Bronchial epithelial cell (primary cell): ENCODE results near the gene ALOXE3. TPM values are rescaled to one million over a fixed set of nuclear protein-coding genes. Genes with fewer than 3 reads are reported as not detected.
A peak's percentile ranks its signal among the peaks of the same experiment; 100 is the strongest.

ENCODE experiments used
- DNase-seq: peaks from one replicate; pipeline ENCODE4 v3.0.0-alpha.2; 2010; ENCODE audit warnings: low read depth
- FAIRE-seq: peaks from 2 replicates; lab custom pipeline; 2011; peaks lifted over from hg19 to GRCh38; lab: Jason Lieb, UNC
- H3K27me3 ChIP-seq: 2 replicates; pipeline ENCODE4 v1.5.1; 2011; ENCODE audit warnings: low read length; ENCODE audit not compliant: control insufficient read depth, insufficient read depth
- H3K36me3 ChIP-seq: 2 replicates; pipeline ENCODE4 v1.5.1; 2011; ENCODE audit warnings: low read length; ENCODE audit not compliant: control insufficient read depth, insufficient read depth
- H3K4me3 ChIP-seq: 2 replicates; pipeline ENCODE4 v1.5.1; 2011; ENCODE audit warnings: mild to moderate bottlenecking, low read depth, low read length, control low read depth
- CTCF ChIP-seq: IDR thresholded peaks from 2 replicates; pipeline ENCODE4 v1.5.1; 2011; ENCODE audit warnings: mild to moderate bottlenecking, moderate library complexity, low read length, control low read depth, inconsistent platforms; ENCODE audit not compliant: insufficient read depth, severe bottlenecking
- total RNA-seq: library from RNA; depleted of rRNA; stranded (reverse); fragments of >200 nt; gene quantifications from 2 replicates; pipeline ENCODE4 v1.2.1, GENCODE V29; 2014

ALOXE3 gene
- total RNA-seq, 1 donor from 2014 or later: 1.3 TPM

- FAIRE-seq: no peak
- DNase-seq: no peak
- Histone ChIP-seq H3K36me3 (no peaks in the 10 kb centered on the region), H3K27me3 (peaks cover 17% of the 10 kb centered on the region), H3K4me3 (no peak overlapping the region)
- TF ChIP-seq CTCF: no peak
Observed at GRCh38 chr17:8076502-8077266, 41.6 kb downstream of the ALOXE3 start.

- H3K36me3 ChIP-seq: no peaks in the 10 kb centered on the region
- no peak for FAIRE-seq
- peaks cover 17% of the 10 kb centered on the region for H3K27me3 ChIP-seq
- no peak for DNase-seq
- no peak overlapping the region for H3K4me3 ChIP-seq
- no peak for TF ChIP-seq CTCF
Observed at GRCh38 chr17:8075574-8076342, 42.6 kb downstream of the ALOXE3 start.

- no peak for TF ChIP-seq CTCF
- Histone ChIP-seq H3K4me3 (no peak overlapping the region), H3K36me3 (no peaks in the 10 kb centered on the region), H3K27me3 (peaks cover 17% of the 10 kb centered on the region)
- DNase-seq: no peak
- FAIRE-seq: no peak
Observed at GRCh38 chr17:8075081-8075480, 43.2 kb downstream of the ALOXE3 start.

GRCh38 chr17:8074554-8074953 lies 43.8 kb downstream of the ALOXE3 start:
- TF ChIP-seq CTCF: no peak
- H3K27me3 ChIP-seq: peaks cover 17% of the 10 kb centered on the region
- no peak for FAIRE-seq

GRCh38 chr17:8073627-8074484 lies 44.5 kb downstream of the ALOXE3 start:
- Histone ChIP-seq H3K36me3 (no peaks in the 10 kb centered on the region), H3K4me3 (peak overlapping the region; percentile 32), H3K27me3 (peaks cover 17% of the 10 kb centered on the region)
- peak; percentile 64 for DNase-seq
- TF ChIP-seq CTCF: peak; percentile 100
- FAIRE-seq: peak; percentile 94

More at GRCh38 chr17:8074554-8074953, 43.8 kb downstream of the ALOXE3 start:
- DNase-seq: no peak
- H3K4me3 ChIP-seq: no peak overlapping the region
- no peaks in the 10 kb centered on the region for H3K36me3 ChIP-seq
